ENCODE data around the gene STK17A. TPM values are rescaled to one million over a fixed set of nuclear protein-coding genes. Genes with fewer than 3 reads are reported as not detected.
A peak's percentile ranks its signal among the peaks of the same experiment; 100 is the strongest.

The STK17A gene
- total RNA-seq, 2 donors from 2014 or later, result 42.4 to 55.5 TPM

GRCh38 chr7:43600056-43600455 lies 17.1 kb downstream of the STK17A start:
- Histone ChIP-seq H3K4me3 (no peak overlapping the region), H3K36me3 (peaks cover 12% of the 10 kb centered on the region), H3K4me1 (ENCODE audit: control insufficient read depth in 1 of 2, low read depth in 2 of 2) (peaks cover 24 to 48% of the 10 kb centered on the region in 2 donors), H3K27ac (no peak overlapping the region), H3K9me3 (no peaks in the 10 kb centered on the region), H3K27me3 (replicated peaks; ENCODE audit: insufficient read depth) (no peaks in the 10 kb centered on the region)
- no peak for DNase-seq (ENCODE audit: low spot score)
- TF ChIP-seq CTCF (IDR thresholded peaks at IDR 0.05), result no peak
- no peak for ATAC-seq (ENCODE audit: insufficient number of reproducible peaks, low FRiP score, low read depth)

- no peak overlapping the region for H3K4me3 ChIP-seq
- peaks cover 16 to 38% of the 10 kb centered on the region in 2 donors for H3K4me1 ChIP-seq (ENCODE audit: control insufficient read depth in 1 of 2, low read depth in 2 of 2)
- no peaks in the 10 kb centered on the region for H3K9me3 ChIP-seq
- H3K27me3 ChIP-seq (replicated peaks; ENCODE audit: insufficient read depth), result no peaks in the 10 kb centered on the region
- ATAC-seq (ENCODE audit: insufficient number of reproducible peaks, low FRiP score, low read depth), result no peak
- TF ChIP-seq CTCF (IDR thresholded peaks at IDR 0.05), result no peak
- no peak for DNase-seq (ENCODE audit: low spot score)
- no peak overlapping the region for H3K27ac ChIP-seq
- H3K36me3 ChIP-seq, result peaks cover 12% of the 10 kb centered on the region
These were observed 19.3 kb downstream of the STK17A start for GRCh38 chr7:43602256-43602655.

GRCh38 chr7:43604251-43604650 lies 21.3 kb downstream of the STK17A start:
- Histone ChIP-seq H3K4me1 (ENCODE audit: control insufficient read depth in 1 of 2, low read depth in 2 of 2) (peaks cover 16 to 37% of the 10 kb centered on the region in 2 donors), H3K27me3 (replicated peaks; ENCODE audit: insufficient read depth) (no peaks in the 10 kb centered on the region), H3K27ac (no peak overlapping the region), H3K9me3 (no peaks in the 10 kb centered on the region), H3K4me3 (no peak overlapping the region), H3K36me3 (peaks cover 7% of the 10 kb centered on the region)
- no peak for DNase-seq (ENCODE audit: low spot score)
- no peak for ATAC-seq (ENCODE audit: insufficient number of reproducible peaks, low FRiP score, low read depth)
- no peak for TF ChIP-seq CTCF (IDR thresholded peaks at IDR 0.05)

- ATAC-seq (ENCODE audit: insufficient number of reproducible peaks, low FRiP score, low read depth) (no peak), DNase-seq (ENCODE audit: low spot score) (no peak)
- Histone ChIP-seq H3K9me3 (no peaks in the 10 kb centered on the region), H3K4me1 (ENCODE audit: control insufficient read depth in 1 of 2, low read depth in 2 of 2) (peaks cover 31 to 51% of the 10 kb centered on the region in 2 donors), H3K36me3 (peaks cover 17% of the 10 kb centered on the region), H3K27ac (peak overlapping the region; percentile 15 to 34), H3K4me3 (no peak overlapping the region), H3K27me3 (replicated peaks; ENCODE audit: insufficient read depth) (no peaks in the 10 kb centered on the region)
- TF ChIP-seq CTCF (IDR thresholded peaks at IDR 0.05), result no peak
These were observed 26.2 kb downstream of the STK17A start for GRCh38 chr7:43609097-43609496.

- Histone ChIP-seq H3K36me3 (peaks cover 17% of the 10 kb centered on the region), H3K4me1 (ENCODE audit: control insufficient read depth in 1 of 2, low read depth in 2 of 2) (peaks cover 30 to 48% of the 10 kb centered on the region in 2 donors), H3K27me3 (replicated peaks; ENCODE audit: insufficient read depth) (no peaks in the 10 kb centered on the region), H3K4me3 (peak overlapping the region; percentile 50), H3K27ac (peak overlapping the region; percentile 16 to 56), H3K9me3 (no peaks in the 10 kb centered on the region)
- ATAC-seq (ENCODE audit: insufficient number of reproducible peaks, low FRiP score, low read depth), result no peak
- TF ChIP-seq CTCF (IDR thresholded peaks at IDR 0.05), result no peak
- no peak for DNase-seq (ENCODE audit: low spot score)
These were observed 29.2 kb downstream of the STK17A start for GRCh38 chr7:43612128-43612527.
